Central memory CD8-positive, alpha-beta T cell (primary cell): ENCODE data around the gene LY6G5C.
A peak's percentile ranks its signal among the peaks of the same experiment; 100 is the strongest.
"Not testable (repeated sequence)": the region's sequence is repeated elsewhere in the genome, so short reads cannot be mapped to it uniquely, and the experiment has no call there.

Experiments used
- ATAC-seq: fragments of 150-1000 bp; cut with Tn5 transposase; replicated peaks from 2 replicates; pipeline ENCODE4 v1.10.0; 2022; ENCODE audit warnings: mild to moderate bottlenecking, moderate FRiP score, moderate number of reproducible peaks; ENCODE audit not compliant: poor library complexity, severe bottlenecking; ENCODE audit errors: extremely low read depth
- DNase-seq, 2 donors: peaks; one replicate each; pipeline ENCODE4 v3.0.0; 2021; ENCODE audit warnings: low spot score in 2 of 2
- H3K27ac Mint-ChIP-seq: one replicate; pipeline ENCODE4 v1.8.0; 2022; ENCODE audit warnings: low read depth, mild to moderate bottlenecking, moderate library complexity, mixed read lengths
- H3K27me3 Mint-ChIP-seq: one replicate; pipeline ENCODE4 v1.8.0; 2022; ENCODE audit warnings: mixed read lengths
- H3K36me3 Mint-ChIP-seq: one replicate; pipeline ENCODE4 v1.8.0; 2022; ENCODE audit warnings: mild to moderate bottlenecking, moderate library complexity, mixed read lengths; ENCODE audit not compliant: insufficient read depth
- H3K4me1 Mint-ChIP-seq: one replicate; pipeline ENCODE4 v1.8.0; 2022; ENCODE audit warnings: mixed read lengths
- H3K4me3 Mint-ChIP-seq: one replicate; pipeline ENCODE4 v1.8.0; 2022; ENCODE audit warnings: mild to moderate bottlenecking, moderate library complexity, mixed read lengths
- H3K9me3 Mint-ChIP-seq: one replicate; pipeline ENCODE4 v1.8.0; 2022; ENCODE audit warnings: mixed read lengths

LY6G5C gene

GRCh38 chr6:31710523-31711219 lies 29.8 kb upstream of the LY6G5C start:
- Mint-ChIP-seq H3K27ac (peak overlapping the region; percentile 47), H3K4me1 (peaks cover 17% of the 10 kb centered on the region), H3K27me3 (no peaks in the 10 kb centered on the region), H3K36me3 (no peaks in the 10 kb centered on the region), H3K9me3 (no peaks in the 10 kb centered on the region), H3K4me3 (no peak overlapping the region)
- ATAC-seq (no peak), DNase-seq (no peak)

GRCh38 chr6:31709157-31709556 lies 28.3 kb upstream of the LY6G5C start:
- H3K27me3 Mint-ChIP-seq, H3K4me3 Mint-ChIP-seq, DNase-seq, H3K27ac Mint-ChIP-seq, H3K36me3 Mint-ChIP-seq, ATAC-seq, H3K9me3 Mint-ChIP-seq: not testable (repeated sequence)
- H3K4me1 Mint-ChIP-seq: peaks cover 17% of the 10 kb centered on the region

DNA sequence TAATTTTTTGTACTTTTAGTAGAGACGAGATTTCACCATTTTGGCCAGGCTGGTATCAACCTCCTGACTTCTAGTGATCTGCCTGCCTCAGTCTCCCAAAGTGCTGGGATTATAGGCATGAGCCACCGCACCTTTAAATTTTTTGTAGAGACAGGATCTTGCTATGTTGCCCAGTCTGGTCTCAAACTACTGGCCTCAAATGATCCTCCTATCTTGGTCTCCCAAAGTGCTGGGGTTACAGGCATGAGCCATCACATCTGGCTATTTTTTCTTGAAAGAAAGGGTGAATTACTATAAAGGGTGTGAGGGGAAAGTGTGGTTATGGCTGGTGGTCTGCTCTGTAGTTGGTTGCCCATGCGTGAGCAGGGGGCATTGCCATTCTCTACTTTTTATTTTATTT lies 27.4 kb upstream of the LY6G5C start:
- DNase-seq: no peak
- H3K27me3 Mint-ChIP-seq: no peaks in the 10 kb centered on the region
- no peaks in the 10 kb centered on the region for H3K9me3 Mint-ChIP-seq
- H3K4me1 Mint-ChIP-seq: peaks cover 21% of the 10 kb centered on the region
- no peak for ATAC-seq
- peaks cover 2% of the 10 kb centered on the region for H3K36me3 Mint-ChIP-seq
- no peak overlapping the region for H3K4me3 Mint-ChIP-seq
- H3K27ac Mint-ChIP-seq: no peak overlapping the region

DNA sequence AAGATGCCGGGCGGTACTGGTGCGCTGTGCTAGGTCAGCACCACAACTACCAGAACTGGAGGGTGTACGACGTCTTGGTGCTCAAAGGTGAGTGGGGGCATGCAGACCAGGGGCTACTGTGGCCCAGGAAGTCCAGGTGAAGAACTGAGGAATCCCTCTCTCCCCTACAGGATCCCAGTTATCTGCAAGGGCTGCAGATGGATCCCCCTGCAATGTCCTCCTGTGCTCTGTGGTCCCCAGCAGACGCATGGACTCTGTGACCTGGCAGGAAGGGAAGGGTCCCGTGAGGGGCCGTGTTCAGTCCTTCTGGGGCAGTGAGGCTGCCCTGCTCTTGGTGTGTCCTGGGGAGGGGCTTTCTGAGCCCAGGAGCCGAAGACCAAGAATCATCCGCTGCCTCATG lies 26.8 kb upstream of the LY6G5C start:
- ATAC-seq (no peak), DNase-seq (no peak)
- peaks cover 6% of the 10 kb centered on the region for H3K36me3 Mint-ChIP-seq
- no peaks in the 10 kb centered on the region for H3K27me3 Mint-ChIP-seq
- peaks cover 23% of the 10 kb centered on the region for H3K4me1 Mint-ChIP-seq
- no peaks in the 10 kb centered on the region for H3K9me3 Mint-ChIP-seq
- no peak overlapping the region for H3K4me3 Mint-ChIP-seq
- no peak overlapping the region for H3K27ac Mint-ChIP-seq

GRCh38 chr6:31706599-31706998 lies 25.7 kb upstream of the LY6G5C start, which contains the start of gene LY6G6F:
Gene LY6G6F, plus strand, starts transcription at chr6:31706866. Its CDS starts 41 bp downstream, at chr6:31706907.
- ATAC-seq: no peak
- DNase-seq: no peak
- H3K27me3 Mint-ChIP-seq: no peaks in the 10 kb centered on the region
- peaks cover 28% of the 10 kb centered on the region for H3K4me1 Mint-ChIP-seq
- no peak within 1 kb of the TSS for H3K4me3 Mint-ChIP-seq
- H3K36me3 Mint-ChIP-seq: peaks cover 11% of the 10 kb centered on the region
- no peaks in the 10 kb centered on the region for H3K9me3 Mint-ChIP-seq
- H3K27ac Mint-ChIP-seq: no peak within 1 kb of the TSS

DNA sequence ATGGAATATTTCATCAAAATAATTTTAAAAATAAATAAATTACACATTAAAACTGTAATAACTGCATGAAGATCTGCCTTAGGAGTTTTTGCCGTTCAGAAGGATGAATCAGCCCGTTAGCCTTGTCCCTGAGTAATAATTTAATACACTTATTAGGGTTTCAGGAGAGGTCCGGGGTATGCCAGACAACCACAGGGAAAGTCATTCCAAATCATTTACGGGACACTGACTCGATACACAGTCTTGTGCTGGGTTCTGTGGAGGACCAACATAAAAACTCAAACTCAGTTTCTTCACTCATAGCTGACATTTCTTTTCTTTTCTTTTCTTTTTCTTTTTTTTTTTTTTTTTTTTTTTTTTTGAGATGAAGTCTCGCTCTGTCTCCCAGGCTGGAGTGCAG lies 25.1 kb upstream of the LY6G5C start:
- ATAC-seq (no peak), DNase-seq (no peak)
- Mint-ChIP-seq H3K9me3 (no peaks in the 10 kb centered on the region), H3K36me3 (peaks cover 14% of the 10 kb centered on the region), H3K4me3 (no peak overlapping the region), H3K27me3 (no peaks in the 10 kb centered on the region), H3K27ac (no peak overlapping the region), H3K4me1 (peaks cover 28% of the 10 kb centered on the region)

- H3K27ac Mint-ChIP-seq: peak within 1 kb of the TSS; percentile 99
- H3K36me3 Mint-ChIP-seq: peaks cover 21% of the 10 kb centered on the region
- H3K9me3 Mint-ChIP-seq: no peaks in the 10 kb centered on the region
Measured at GRCh38 chr6:31702819-31703716, 22.2 kb upstream of the LY6G5C start, which contains the start of gene ABHD16A. Gene ABHD16A, minus strand, starts transcription at chr6:31703324. Its CDS starts 43 bp downstream, at chr6:31703281.

DNA sequence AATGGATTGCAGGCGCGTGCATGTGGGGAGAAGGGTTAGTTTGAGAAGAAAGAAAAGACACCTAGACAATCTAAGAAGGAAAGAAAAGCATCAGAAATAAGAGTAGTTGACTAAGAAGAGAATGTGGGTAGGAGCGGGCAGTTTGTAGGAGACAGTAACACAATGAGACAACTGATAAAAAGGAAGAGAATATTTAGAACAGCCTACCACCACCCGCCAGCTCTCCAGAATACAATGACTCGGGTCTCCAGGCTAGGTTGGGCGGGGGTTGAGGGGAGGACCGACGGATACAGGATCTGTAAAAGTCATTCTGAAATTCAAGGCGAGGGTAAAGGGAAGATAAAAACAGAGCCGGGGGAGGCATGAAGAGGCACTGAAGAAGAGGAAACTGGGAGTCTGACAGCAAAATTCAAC lies 21.5 kb upstream of the LY6G5C start:
- Mint-ChIP-seq H3K27me3 (no peaks in the 10 kb centered on the region), H3K4me1 (peaks cover 32% of the 10 kb centered on the region), H3K4me3 (peak overlapping the region; percentile 96), H3K27ac (peak overlapping the region; percentile 99), H3K9me3 (no peaks in the 10 kb centered on the region), H3K36me3 (peaks cover 26% of the 10 kb centered on the region)
- DNase-seq (no peak), ATAC-seq (peak; percentile 2)

More at GRCh38 chr6:31702819-31703716, 22.2 kb upstream of the LY6G5C start, which contains the start of gene ABHD16A:
- Mint-ChIP-seq H3K4me1 (peaks cover 26% of the 10 kb centered on the region), H3K4me3 (peak within 1 kb of the TSS; percentile 96), H3K27me3 (no peaks in the 10 kb centered on the region)
- DNase-seq (peak; percentile 92 to 96), ATAC-seq (peak; percentile 95)

DNA sequence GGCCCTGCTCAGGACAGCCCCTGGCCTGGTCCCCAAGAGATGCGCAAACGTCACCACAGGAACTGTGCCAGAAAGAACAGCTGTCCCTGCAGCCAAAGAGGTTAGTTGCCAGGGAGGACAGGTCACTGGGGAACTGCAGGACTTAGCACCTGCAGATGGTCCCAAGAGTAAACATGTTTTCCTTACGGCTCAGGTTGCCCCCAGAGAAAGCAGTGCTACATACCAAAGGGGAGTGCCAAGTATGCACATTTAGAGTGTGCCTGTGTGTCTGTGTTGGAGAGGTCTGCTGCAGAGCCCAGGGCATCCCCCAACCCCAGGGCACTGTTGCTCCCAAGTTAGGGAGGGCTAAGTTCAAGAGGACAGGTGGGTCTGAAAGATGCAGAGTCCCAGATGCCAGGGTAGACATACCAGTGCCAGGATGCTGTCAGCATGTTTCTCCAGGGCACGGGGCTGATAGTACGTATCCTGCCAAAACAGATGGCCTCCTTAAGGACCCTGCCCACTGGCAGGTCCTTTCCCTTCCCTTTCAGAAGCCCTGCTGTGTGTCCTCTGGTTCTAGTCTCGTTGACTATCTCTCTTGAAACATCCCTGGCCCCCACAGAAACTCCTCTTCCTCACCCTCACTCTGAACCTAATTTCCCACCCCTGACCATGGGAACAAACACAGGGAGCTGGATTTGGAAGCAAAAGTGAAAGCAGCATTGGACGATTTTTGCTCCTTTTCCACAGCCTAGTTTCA lies 21.0 kb upstream of the LY6G5C start:
- ATAC-seq (no peak), DNase-seq (no peak)
- Mint-ChIP-seq H3K9me3 (no peaks in the 10 kb centered on the region), H3K27ac (peak overlapping the region; percentile 99), H3K4me3 (peak overlapping the region; percentile 96), H3K27me3 (no peaks in the 10 kb centered on the region), H3K4me1 (peaks cover 38% of the 10 kb centered on the region), H3K36me3 (peaks cover 27% of the 10 kb centered on the region)

- H3K27ac Mint-ChIP-seq: no peak overlapping the region
- H3K9me3 Mint-ChIP-seq: no peaks in the 10 kb centered on the region
- peaks cover 40% of the 10 kb centered on the region for H3K4me1 Mint-ChIP-seq
- peak overlapping the region; percentile 96 for H3K4me3 Mint-ChIP-seq
- H3K36me3 Mint-ChIP-seq: peaks cover 35% of the 10 kb centered on the region
- DNase-seq (no peak), ATAC-seq (no peak)
- no peaks in the 10 kb centered on the region for H3K27me3 Mint-ChIP-seq
Measured at GRCh38 chr6:31700740-31701401, 20.0 kb upstream of the LY6G5C start.

DNA sequence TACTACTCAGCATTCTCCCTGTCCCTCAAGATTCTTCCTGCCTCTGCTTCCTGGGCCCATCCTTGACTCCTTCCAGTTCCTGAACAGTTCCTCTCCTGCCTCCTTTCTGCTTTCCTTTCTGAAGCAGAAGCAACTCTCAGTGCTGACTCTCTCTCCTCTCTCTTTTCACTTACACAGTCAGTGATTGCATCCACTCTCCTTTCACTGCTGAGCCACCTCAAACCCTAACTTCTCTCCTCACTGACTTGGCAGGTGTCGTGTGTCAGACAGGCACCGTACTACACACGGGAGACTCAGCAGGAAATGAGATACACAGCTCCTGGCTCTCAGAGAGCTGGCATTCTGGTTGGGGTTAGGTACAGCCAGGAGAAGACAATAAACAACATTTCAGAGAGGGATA lies 16.7 kb upstream of the LY6G5C start:
- peaks cover 33% of the 10 kb centered on the region for H3K4me1 Mint-ChIP-seq
- no peaks in the 10 kb centered on the region for H3K9me3 Mint-ChIP-seq
- H3K27ac Mint-ChIP-seq: peak overlapping the region; percentile 60
- no peak overlapping the region for H3K4me3 Mint-ChIP-seq
- H3K27me3 Mint-ChIP-seq: no peaks in the 10 kb centered on the region
- no peak for DNase-seq
- ATAC-seq: no peak
- H3K36me3 Mint-ChIP-seq: peaks cover 52% of the 10 kb centered on the region

DNA sequence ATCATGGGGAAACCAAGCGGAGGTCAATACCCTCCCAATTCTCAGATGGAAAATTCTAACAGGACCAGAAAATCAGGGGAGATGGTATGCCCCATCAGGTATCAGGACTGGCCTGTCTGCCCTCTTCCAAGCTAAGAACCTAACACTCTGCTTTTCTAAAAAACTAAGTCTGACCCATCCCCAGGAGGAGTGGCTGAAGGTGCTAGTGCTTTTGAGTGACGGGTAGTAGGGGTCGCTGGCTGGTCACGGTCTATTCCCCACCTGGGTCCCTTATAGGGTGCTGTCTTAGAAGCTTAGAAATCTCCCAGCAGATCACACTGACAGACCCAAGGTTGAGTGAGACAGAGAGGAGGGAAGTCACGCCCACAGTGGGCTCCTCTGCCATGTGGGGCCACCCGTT lies 12.7 kb upstream of the LY6G5C start:
- H3K27ac Mint-ChIP-seq: no peak overlapping the region
- H3K4me3 Mint-ChIP-seq: no peak overlapping the region
- no peaks in the 10 kb centered on the region for H3K27me3 Mint-ChIP-seq
- no peaks in the 10 kb centered on the region for H3K9me3 Mint-ChIP-seq
- ATAC-seq (no peak), DNase-seq (no peak)
- peaks cover 16% of the 10 kb centered on the region for H3K4me1 Mint-ChIP-seq
- H3K36me3 Mint-ChIP-seq: peaks cover 52% of the 10 kb centered on the region
